ENCODE data around the gene TNFSF10. TPM values are rescaled to one million over a fixed set of nuclear protein-coding genes. Genes with fewer than 3 reads are reported as not detected.

Gene TNFSF10
- total RNA-seq, 6 experiments from 2014 or later, result 12.9 to 57.6 (median 40.0) TPM

DNA sequence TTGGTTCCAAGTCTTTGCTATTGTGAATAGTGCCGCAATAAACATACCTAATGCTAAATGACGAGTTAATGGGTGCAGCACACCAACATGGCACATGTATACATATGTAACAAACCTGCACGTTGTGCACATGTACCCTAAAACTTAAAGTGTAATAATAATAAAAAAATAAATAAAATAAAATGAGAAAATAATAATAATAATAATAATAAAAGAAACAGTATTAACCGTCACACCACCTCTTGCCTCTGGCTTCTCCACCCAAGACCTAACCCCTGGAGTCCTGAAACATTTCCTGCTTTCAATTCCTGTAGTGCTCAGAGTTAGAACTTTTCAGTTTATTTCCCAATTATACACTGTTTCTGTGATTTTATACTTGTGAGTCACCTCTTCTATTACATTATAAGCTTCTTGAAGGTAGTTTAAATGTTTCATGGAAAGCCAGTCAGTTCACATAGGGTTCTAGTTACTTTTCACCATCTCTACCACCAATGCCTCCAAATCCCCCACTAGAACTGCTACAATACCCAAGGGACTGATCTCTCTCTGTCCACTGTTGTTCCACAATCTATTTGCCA, 56.6 kb downstream of the TNFSF10 start:
- ATAC-seq (no peak), DNase-seq (no peak)
- Histone ChIP-seq H3K9me3 (no peaks in the 10 kb centered on the region), H3K27me3 (no peaks in the 10 kb centered on the region), H3K4me3 (no peak overlapping the region), H3K36me3 (no peaks in the 10 kb centered on the region), H3K4me1 (no peaks in the 10 kb centered on the region), H3K27ac (no peak overlapping the region)
- no peak for TF ChIP-seq POLR2A (IDR thresholded peaks at IDR 0.05)
- TF ChIP-seq, protein P1, sequence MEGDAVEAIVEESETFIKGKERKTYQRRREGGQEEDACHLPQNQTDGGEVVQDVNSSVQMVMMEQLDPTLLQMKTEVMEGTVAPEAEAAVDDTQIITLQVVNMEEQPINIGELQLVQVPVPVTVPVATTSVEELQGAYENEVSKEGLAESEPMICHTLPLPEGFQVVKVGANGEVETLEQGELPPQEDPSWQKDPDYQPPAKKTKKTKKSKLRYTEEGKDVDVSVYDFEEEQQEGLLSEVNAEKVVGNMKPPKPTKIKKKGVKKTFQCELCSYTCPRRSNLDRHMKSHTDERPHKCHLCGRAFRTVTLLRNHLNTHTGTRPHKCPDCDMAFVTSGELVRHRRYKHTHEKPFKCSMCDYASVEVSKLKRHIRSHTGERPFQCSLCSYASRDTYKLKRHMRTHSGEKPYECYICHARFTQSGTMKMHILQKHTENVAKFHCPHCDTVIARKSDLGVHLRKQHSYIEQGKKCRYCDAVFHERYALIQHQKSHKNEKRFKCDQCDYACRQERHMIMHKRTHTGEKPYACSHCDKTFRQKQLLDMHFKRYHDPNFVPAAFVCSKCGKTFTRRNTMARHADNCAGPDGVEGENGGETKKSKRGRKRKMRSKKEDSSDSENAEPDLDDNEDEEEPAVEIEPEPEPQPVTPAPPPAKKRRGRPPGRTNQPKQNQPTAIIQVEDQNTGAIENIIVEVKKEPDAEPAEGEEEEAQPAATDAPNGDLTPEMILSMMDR (IDR thresholded peaks at IDR 0.05), result no peak
- WGBS (ENCODE audit: insufficient coverage, low coverage, low lambda C conversion rate, missing lambda C conversion rate), result 85% methylated on average over 4 of the region's 4 CpGs
- intact Hi-C loops (cut with DNase I), result no loop called here

DNA sequence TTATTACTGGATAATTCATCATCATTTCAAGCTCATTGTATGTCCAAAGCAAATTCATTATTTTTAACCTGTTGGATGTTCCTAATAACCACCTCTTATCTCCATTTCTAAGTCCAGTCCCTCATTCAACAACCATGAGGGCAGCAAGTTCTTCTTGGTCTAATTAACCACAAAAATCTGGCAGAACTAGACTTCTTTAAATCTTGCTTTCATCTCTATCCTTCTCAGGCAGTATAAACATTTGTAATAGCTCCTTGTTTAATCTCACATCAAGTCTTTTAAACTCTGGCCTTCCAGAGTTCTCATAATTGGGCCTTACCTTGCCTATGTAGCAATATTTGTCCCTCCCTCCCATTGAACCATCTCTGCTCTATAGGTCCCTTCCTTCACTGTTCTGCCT, 57.9 kb downstream of the TNFSF10 start:
- H3K27me3 ChIP-seq, result no peaks in the 10 kb centered on the region
- DNase-seq (no peak), ATAC-seq (no peak)
- no peaks in the 10 kb centered on the region for H3K4me1 ChIP-seq
- no peaks in the 10 kb centered on the region for H3K9me3 ChIP-seq
- no peak for TF ChIP-seq POLR2A (IDR thresholded peaks at IDR 0.05)
- TF ChIP-seq, protein P1 (IDR thresholded peaks at IDR 0.05), result no peak
- H3K4me3 ChIP-seq, result no peak overlapping the region
- H3K27ac ChIP-seq, result no peak overlapping the region
- intact Hi-C loops (cut with DNase I), result no loop called here
- no peaks in the 10 kb centered on the region for H3K36me3 ChIP-seq

DNA sequence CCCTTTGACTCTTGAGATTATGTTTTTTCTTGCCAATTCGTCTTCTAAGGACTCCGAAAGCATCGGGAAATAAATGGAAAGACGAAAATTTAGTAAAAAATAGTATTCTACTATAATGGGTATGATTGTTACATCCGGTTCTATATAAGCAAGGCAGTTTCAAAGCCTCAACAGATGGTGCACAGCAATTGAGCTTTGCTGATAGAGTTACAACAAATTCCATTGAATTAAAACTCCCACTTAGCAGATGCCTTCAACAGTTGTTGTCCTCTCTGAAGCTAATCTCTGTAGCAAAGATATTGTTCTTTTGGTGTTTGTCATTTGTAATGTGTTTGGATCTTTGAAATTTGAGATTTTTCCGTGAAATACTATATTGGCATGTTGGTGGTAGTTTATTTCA, 58.9 kb downstream of the TNFSF10 start:
- DNase-seq (no peak), ATAC-seq (no peak)
- no peaks in the 10 kb centered on the region for H3K4me1 ChIP-seq

DNA sequence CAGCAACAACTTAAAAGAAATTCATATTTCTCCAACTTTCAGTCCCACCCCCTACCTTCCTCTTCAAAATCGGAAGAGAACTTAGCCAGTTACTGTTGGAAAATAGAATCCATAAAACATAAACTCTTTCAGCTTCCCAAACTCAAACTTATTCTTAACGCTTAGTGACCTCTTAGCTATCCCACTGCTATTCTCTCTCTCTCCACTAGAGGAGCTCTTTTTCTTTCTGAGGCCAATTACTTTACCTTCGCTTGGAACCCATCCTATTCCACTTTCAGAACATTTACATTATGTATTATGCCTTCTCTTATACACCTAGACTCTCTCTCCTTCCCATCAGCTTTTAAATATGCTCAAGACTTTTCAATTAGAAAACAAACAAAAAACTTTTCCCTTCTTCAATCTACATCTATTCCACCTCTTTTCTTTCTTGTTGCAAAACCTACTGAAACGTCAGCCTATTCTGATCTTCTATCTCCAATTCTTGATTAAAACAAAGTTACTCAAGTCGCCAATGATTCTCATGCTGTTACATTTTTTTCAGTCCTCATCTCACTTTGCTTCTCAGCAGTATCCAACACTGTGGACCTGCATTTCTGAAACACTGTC, 61.6 kb downstream of the TNFSF10 start:
- Histone ChIP-seq H3K27ac (no peak overlapping the region), H3K36me3 (no peaks in the 10 kb centered on the region), H3K4me1 (no peaks in the 10 kb centered on the region), H3K9me3 (no peaks in the 10 kb centered on the region), H3K27me3 (no peaks in the 10 kb centered on the region), H3K4me3 (no peak overlapping the region)
- intact Hi-C loops (cut with DNase I), result no loop called here
- DNase-seq (no peak), ATAC-seq (peak; percentile 79 to 91 (median 87))
- TF ChIP-seq, protein P1 (IDR thresholded peaks at IDR 0.05), result peak; percentile 80 to 92 (median 89)
- no peak for TF ChIP-seq POLR2A (IDR thresholded peaks at IDR 0.05)
- 27% methylated on average over 5 of the region's 5 CpGs for WGBS (ENCODE audit: insufficient coverage, low coverage, low lambda C conversion rate, missing lambda C conversion rate)

More for the DNA sequence above, 58.9 kb downstream of the TNFSF10 start:
- no peak overlapping the region for H3K4me3 ChIP-seq
- no peaks in the 10 kb centered on the region for H3K9me3 ChIP-seq
- WGBS (ENCODE audit: insufficient coverage, low coverage, low lambda C conversion rate, missing lambda C conversion rate), result 73% methylated on average over 6 of the region's 6 CpGs
- H3K36me3 ChIP-seq, result no peaks in the 10 kb centered on the region
- TF ChIP-seq, protein P1 (IDR thresholded peaks at IDR 0.05), result no peak
- TF ChIP-seq POLR2A (IDR thresholded peaks at IDR 0.05), result no peak
- intact Hi-C loops (cut with DNase I), result no loop called here
- H3K27me3 ChIP-seq, result no peaks in the 10 kb centered on the region
- no peak overlapping the region for H3K27ac ChIP-seq
